Stimulated activated CD8-positive, alpha-beta memory T cell treated with anti-CD3 and anti-CD28 coated beads, Interleukin-2, amount 100 ng/mL, for 1 hour (primary cell): ENCODE data around the gene MYRIP.

Experiments used
- DNase-seq, 2 donors: peaks; one replicate each; pipeline ENCODE4 v3.0.0-alpha.2; 2020; ENCODE audit warnings: low read depth in 2 of 2

MYRIP gene

GRCh38 chr3:40189118-40189517 lies 379.7 kb downstream of the MYRIP start:
- DNase-seq, result no peak

GRCh38 chr3:40190056-40190455 lies 380.6 kb downstream of the MYRIP start:
- no peak for DNase-seq

GRCh38 chr3:40191251-40191650 lies 381.8 kb downstream of the MYRIP start:
- no peak for DNase-seq

- DNase-seq, result peak; percentile 13 to 26
Measured at GRCh38 chr3:40191850-40192448, 382.5 kb downstream of the MYRIP start.

GRCh38 chr3:40192628-40193027 lies 383.2 kb downstream of the MYRIP start:
- DNase-seq, result no peak

GRCh38 chr3:40196966-40197365 lies 387.6 kb downstream of the MYRIP start:
- no peak for DNase-seq

GRCh38 chr3:40200692-40201316 lies 391.4 kb downstream of the MYRIP start:
- DNase-seq, result no peak

- DNase-seq, result no peak
Measured at GRCh38 chr3:40201770-40202169, 392.4 kb downstream of the MYRIP start.

- DNase-seq, result no peak
Measured at GRCh38 chr3:40206522-40206921, 397.1 kb downstream of the MYRIP start.

GRCh38 chr3:40207796-40208195 lies 398.4 kb downstream of the MYRIP start:
- DNase-seq, result no peak

GRCh38 chr3:40208251-40208650 lies 398.8 kb downstream of the MYRIP start:
- no peak for DNase-seq

- DNase-seq, result no peak
Measured at GRCh38 chr3:40211579-40211978, 402.2 kb downstream of the MYRIP start.

- no peak for DNase-seq
Measured at GRCh38 chr3:40213556-40213955, 404.1 kb downstream of the MYRIP start.

GRCh38 chr3:40215015-40215414 lies 405.6 kb downstream of the MYRIP start:
- DNase-seq, result no peak

- DNase-seq, result no peak
Measured at GRCh38 chr3:40216471-40216870, 407.1 kb downstream of the MYRIP start.

- no peak for DNase-seq
Measured at GRCh38 chr3:40223856-40224255, 414.4 kb downstream of the MYRIP start.

- no peak for DNase-seq
Measured at GRCh38 chr3:40224796-40225515, 415.5 kb downstream of the MYRIP start.

GRCh38 chr3:40226636-40227035 lies 417.2 kb downstream of the MYRIP start:
- no peak for DNase-seq

- DNase-seq, result no peak
Measured at GRCh38 chr3:40228792-40229350, 419.5 kb downstream of the MYRIP start.

- DNase-seq, result no peak
Measured at GRCh38 chr3:40229386-40229785, 420.0 kb downstream of the MYRIP start.

GRCh38 chr3:40229963-40230362 lies 420.6 kb downstream of the MYRIP start:
- no peak for DNase-seq

GRCh38 chr3:40230382-40230781 lies 421.0 kb downstream of the MYRIP start:
- no peak for DNase-seq

GRCh38 chr3:40232626-40233025 lies 423.2 kb downstream of the MYRIP start:
- no peak for DNase-seq
